Chondrocyte (in vitro differentiated cells): Measurements from ENCODE around the gene COL9A2. TPM values are rescaled to one million over a fixed set of nuclear protein-coding genes. Genes with fewer than 3 reads are reported as not detected.
A peak's percentile ranks its signal among the peaks of the same experiment; 100 is the strongest.

Experiments used
- DNase-seq: peaks from one replicate; pipeline ENCODE4 v3.0.0; 2021; ENCODE audit warnings: mixed read lengths, low spot score
- H3K27ac Mint-ChIP-seq: one replicate; pipeline ENCODE4 v1.8.0; 2021; ENCODE audit warnings: mild to moderate bottlenecking, moderate library complexity, mixed read lengths; ENCODE audit not compliant: unreplicated experiment
- H3K27me3 Mint-ChIP-seq: 2 replicates; pipeline ENCODE4 v1.8.0; 2021; ENCODE audit warnings: low read depth, mixed read lengths
- H3K36me3 Mint-ChIP-seq: 2 replicates; pipeline ENCODE4 v1.8.0; 2021; ENCODE audit warnings: low read depth, mixed read lengths
- H3K4me1 Mint-ChIP-seq: 2 replicates; pipeline ENCODE4 v1.8.0; 2021; ENCODE audit warnings: low read depth, mild to moderate bottlenecking, mixed read lengths
- H3K4me3 Mint-ChIP-seq: one replicate; pipeline ENCODE4 v1.8.0; 2021; ENCODE audit warnings: mild to moderate bottlenecking, moderate library complexity, mixed read lengths; ENCODE audit not compliant: unreplicated experiment
- H3K9me3 Mint-ChIP-seq: 2 replicates; pipeline ENCODE4 v1.8.0; 2021; ENCODE audit warnings: low read depth, mixed read lengths
- CTCF ChIP-seq: fragments of 200-600 bp; sonication (generic); IDR thresholded peaks from 2 replicates; pipeline ENCODE4 v1.5.0; 2021; ENCODE audit warnings: antibody characterized with exemption, mild to moderate bottlenecking, moderate library complexity
- total RNA-seq: library from RNA; stranded (reverse); gene quantifications from 3 replicates; pipeline ENCODE4 v1.2.1, GENCODE V29; 2021

Gene COL9A2
- total RNA-seq, 1 donor from 2014 or later, result 9.9 TPM

GRCh38 chr1:40314721-40315238 lies 2.3 kb downstream of the COL9A2 start:
- Mint-ChIP-seq H3K27ac (peak overlapping the region; percentile 63), H3K27me3 (peaks cover 10% of the 10 kb centered on the region), H3K4me1 (peaks cover 23% of the 10 kb centered on the region), H3K4me3 (peak overlapping the region; percentile 67), H3K9me3 (no peaks in the 10 kb centered on the region), H3K36me3 (no peaks in the 10 kb centered on the region)
- DNase-seq, result no peak
- TF ChIP-seq CTCF, result no peak

- no peak for DNase-seq
- H3K9me3 Mint-ChIP-seq, result no peaks in the 10 kb centered on the region
- no peaks in the 10 kb centered on the region for H3K36me3 Mint-ChIP-seq
- no peak for TF ChIP-seq CTCF
- peak overlapping the region; percentile 57 for H3K27ac Mint-ChIP-seq
- H3K27me3 Mint-ChIP-seq, result peaks cover 10% of the 10 kb centered on the region
- H3K4me3 Mint-ChIP-seq, result peak overlapping the region; percentile 67
- peaks cover 23% of the 10 kb centered on the region for H3K4me1 Mint-ChIP-seq
These were observed 2.9 kb downstream of the COL9A2 start for GRCh38 chr1:40313958-40314720.

- H3K4me1 Mint-ChIP-seq, result peaks cover 23% of the 10 kb centered on the region
- H3K27me3 Mint-ChIP-seq, result peaks cover 7% of the 10 kb centered on the region
- no peak for DNase-seq
- no peak overlapping the region for H3K27ac Mint-ChIP-seq
- no peaks in the 10 kb centered on the region for H3K36me3 Mint-ChIP-seq
- TF ChIP-seq CTCF, result no peak
- no peaks in the 10 kb centered on the region for H3K9me3 Mint-ChIP-seq
- no peak overlapping the region for H3K4me3 Mint-ChIP-seq
These were observed 3.6 kb downstream of the COL9A2 start for GRCh38 chr1:40313329-40313957.

GRCh38 chr1:40312238-40313205 lies 4.6 kb downstream of the COL9A2 start:
- no peaks in the 10 kb centered on the region for H3K9me3 Mint-ChIP-seq
- no peak for DNase-seq
- H3K4me3 Mint-ChIP-seq, result no peak overlapping the region
- H3K4me1 Mint-ChIP-seq, result peaks cover 23% of the 10 kb centered on the region
- H3K27me3 Mint-ChIP-seq, result peaks cover 2% of the 10 kb centered on the region
- H3K36me3 Mint-ChIP-seq, result no peaks in the 10 kb centered on the region
- TF ChIP-seq CTCF, result no peak
- H3K27ac Mint-ChIP-seq, result no peak overlapping the region

- DNase-seq, result no peak
- H3K9me3 Mint-ChIP-seq, result no peaks in the 10 kb centered on the region
- H3K4me1 Mint-ChIP-seq, result peaks cover 23% of the 10 kb centered on the region
- H3K27ac Mint-ChIP-seq, result no peak overlapping the region
- H3K4me3 Mint-ChIP-seq, result no peak overlapping the region
- no peaks in the 10 kb centered on the region for H3K27me3 Mint-ChIP-seq
- H3K36me3 Mint-ChIP-seq, result no peaks in the 10 kb centered on the region
- no peak for TF ChIP-seq CTCF
These were observed 5.4 kb downstream of the COL9A2 start for GRCh38 chr1:40311692-40312091.
